Measurements from ENCODE around the gene ZNF235.
"Not testable (repeated sequence)": the region's sequence is repeated elsewhere in the genome, so short reads cannot be mapped to it uniquely, and the experiment has no call there.

The ZNF235 gene

GRCh38 chr19:44304659-44305193, at the start of gene ZNF235:
Gene ZNF235 (minus strand): TSS chr19:44305025. CDS start chr19:44303404, 1,621 bp downstream.
- DNase-seq (ENCODE audit: low read depth in 2 of 2): peak; percentile 46 to 64

GRCh38 chr19:44346556-44346955, 41.7 kb upstream of the ZNF235 start:
- no peak for DNase-seq (ENCODE audit: low read depth in 2 of 2)

GRCh38 chr19:44345959-44346358, 41.1 kb upstream of the ZNF235 start:
- no peak for DNase-seq (ENCODE audit: low read depth in 2 of 2)

- no peak for DNase-seq (ENCODE audit: low read depth in 2 of 2)
Observed at GRCh38 chr19:44344255-44344654, 39.4 kb upstream of the ZNF235 start.

GRCh38 chr19:44341794-44342193, 37.0 kb upstream of the ZNF235 start:
- DNase-seq (ENCODE audit: low read depth in 2 of 2): no peak

- not testable (repeated sequence) for DNase-seq (ENCODE audit: low read depth in 2 of 2)
Observed at GRCh38 chr19:44334639-44335038, 29.8 kb upstream of the ZNF235 start.

- no peak for DNase-seq (ENCODE audit: low read depth in 2 of 2)
Observed at GRCh38 chr19:44332145-44332544, 27.3 kb upstream of the ZNF235 start.

GRCh38 chr19:44315883-44316282, 11.1 kb upstream of the ZNF235 start:
- DNase-seq (ENCODE audit: low read depth in 2 of 2): no peak

- DNase-seq (ENCODE audit: low read depth in 2 of 2): no peak
Observed at GRCh38 chr19:44313231-44313630, 8.4 kb upstream of the ZNF235 start.

GRCh38 chr19:44308011-44308410, 3.2 kb upstream of the ZNF235 start:
- no peak for DNase-seq (ENCODE audit: low read depth in 2 of 2)

- no peak for DNase-seq (ENCODE audit: low read depth in 2 of 2)
Observed at GRCh38 chr19:44306283-44306682, 1.5 kb upstream of the ZNF235 start.

GRCh38 chr19:44305457-44305856, 632 bp upstream of the ZNF235 start:
- DNase-seq (ENCODE audit: low read depth in 2 of 2): no peak

GRCh38 chr19:44303976-44304568, 753 bp downstream of the ZNF235 start:
- no peak for DNase-seq (ENCODE audit: low read depth in 2 of 2)

- DNase-seq (ENCODE audit: low read depth in 2 of 2): no peak
Observed at GRCh38 chr19:44303320-44303719, 1.5 kb downstream of the ZNF235 start.

GRCh38 chr19:44284968-44285367, 19.9 kb downstream of the ZNF235 start:
- no peak for DNase-seq (ENCODE audit: low read depth in 2 of 2)

- DNase-seq (ENCODE audit: low read depth in 2 of 2): no peak
Observed at GRCh38 chr19:44282846-44283245, 22.0 kb downstream of the ZNF235 start.

- DNase-seq (ENCODE audit: low read depth in 2 of 2): no peak
Observed at GRCh38 chr19:44280916-44281315, 23.9 kb downstream of the ZNF235 start.

GRCh38 chr19:44278181-44278690, 26.6 kb downstream of the ZNF235 start:
- DNase-seq (ENCODE audit: low read depth in 2 of 2): no peak

- DNase-seq (ENCODE audit: low read depth in 2 of 2): no peak
Observed at GRCh38 chr19:44277331-44277730, 27.5 kb downstream of the ZNF235 start.

GRCh38 chr19:44260695-44261446, 44.0 kb downstream of the ZNF235 start:
- DNase-seq (ENCODE audit: low read depth in 2 of 2): no peak

GRCh38 chr19:44260343-44260681, 44.5 kb downstream of the ZNF235 start:
- no peak for DNase-seq (ENCODE audit: low read depth in 2 of 2)

GRCh38 chr19:44258835-44259413, 45.9 kb downstream of the ZNF235 start:
- DNase-seq (ENCODE audit: low read depth in 2 of 2): no peak

- DNase-seq (ENCODE audit: low read depth in 2 of 2): no peak
Observed at GRCh38 chr19:44258136-44258535, 46.7 kb downstream of the ZNF235 start.

Measured in stimulated activated CD8-positive, alpha-beta memory T cell treated with anti-CD3 and anti-CD28 coated beads, Interleukin-2, amount 100 ng/mL, for 48 hours (primary cell).